ENCODE measurements around the gene PAFAH1B2.
"Not testable (repeated sequence)": the region's sequence is repeated elsewhere in the genome, so short reads cannot be mapped to it uniquely, and the experiment has no call there.

The PAFAH1B2 gene

GRCh38 chr11:117128289-117128688 lies 15.8 kb upstream of the PAFAH1B2 start:
- DNase-seq, result no peak

GRCh38 chr11:117130396-117130795 lies 13.7 kb upstream of the PAFAH1B2 start:
- not testable (repeated sequence) for DNase-seq

DNA sequence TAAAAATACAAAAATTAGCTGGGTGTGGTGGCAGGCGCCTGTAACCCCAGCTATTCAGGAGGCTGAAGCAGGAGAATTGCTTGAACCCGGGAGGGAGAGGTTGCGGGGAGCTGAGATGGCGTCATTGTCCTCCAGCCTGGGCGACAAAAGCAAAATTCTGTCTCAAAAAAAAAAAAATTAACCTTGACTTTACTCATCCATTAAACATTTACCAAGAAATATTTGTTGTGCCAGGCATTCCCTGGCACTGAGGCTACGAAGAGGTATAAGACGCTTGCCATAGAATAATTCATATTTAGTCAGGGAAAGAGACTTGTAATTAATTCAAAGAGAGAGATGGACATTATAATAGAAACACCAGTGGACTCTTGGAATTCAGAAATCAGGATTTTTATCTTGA lies 13.2 kb upstream of the PAFAH1B2 start:
- DNase-seq, result no peak

DNA sequence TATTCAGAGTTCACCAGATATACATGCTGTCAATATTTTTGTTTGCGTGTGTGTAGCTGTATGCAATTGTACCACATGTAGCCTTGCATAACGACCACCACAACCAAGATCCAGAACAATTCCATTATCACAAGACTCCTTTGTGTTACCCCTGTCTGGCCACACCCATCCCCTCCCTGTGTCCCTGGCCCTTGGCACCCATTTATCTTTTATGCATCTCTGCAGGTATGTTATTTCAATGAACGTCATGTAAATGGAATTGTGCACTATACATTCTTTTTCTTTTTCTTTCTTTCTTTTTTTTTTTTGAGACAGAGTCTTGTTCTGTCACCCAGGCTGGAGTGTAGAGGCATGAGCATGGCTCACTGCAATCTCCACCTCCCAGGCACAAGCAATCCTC lies 9.7 kb upstream of the PAFAH1B2 start:
- no peak for DNase-seq

GRCh38 chr11:117134979-117135378 lies 9.1 kb upstream of the PAFAH1B2 start:
- not testable (repeated sequence) for DNase-seq

DNA sequence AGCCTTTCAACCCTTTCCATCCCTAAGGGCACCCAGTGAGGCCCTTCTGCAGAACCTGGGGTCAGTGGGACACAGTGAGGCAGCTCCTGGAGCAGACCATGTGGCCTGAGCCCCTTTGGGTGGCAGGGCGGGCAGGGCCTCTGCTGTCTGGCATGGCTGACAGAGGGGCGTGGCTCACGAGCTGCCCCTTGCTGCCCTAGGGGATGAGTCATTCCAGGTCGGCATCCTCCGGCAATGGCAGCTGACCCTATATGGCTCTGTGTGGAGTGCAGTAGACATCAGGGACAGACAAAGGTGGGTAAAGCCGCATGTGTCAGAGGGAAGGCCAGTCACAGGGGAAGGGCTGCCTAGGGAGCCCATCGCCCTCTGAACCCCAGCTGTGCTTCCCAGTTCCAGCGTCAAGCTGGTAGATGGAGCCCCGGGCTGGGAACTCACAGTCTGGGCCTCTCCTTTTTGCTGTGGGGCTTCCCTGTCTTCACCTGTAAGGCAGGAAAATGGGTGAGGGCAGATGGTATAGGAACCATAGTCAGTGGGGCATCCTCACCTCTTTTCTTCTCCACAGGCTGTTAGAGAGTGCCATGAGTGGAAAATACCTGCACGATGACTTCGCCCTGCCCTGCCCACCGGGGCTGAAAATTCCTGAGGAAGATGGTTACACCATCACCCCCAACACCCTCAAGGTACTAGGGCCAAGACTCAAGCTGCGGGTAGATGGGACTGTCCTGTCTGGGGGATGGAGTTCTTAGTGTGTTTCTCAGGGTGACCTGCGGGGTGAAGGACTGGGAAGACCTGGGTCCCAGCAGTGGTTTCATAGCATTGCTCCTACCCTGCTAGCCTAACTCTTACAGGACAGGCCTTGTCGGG lies 6.6 kb upstream of the PAFAH1B2 start:
- DNase-seq, result not testable (repeated sequence)

- peak; percentile 33 for DNase-seq
Observed at GRCh38 chr11:117143390-117143789, 697 bp upstream of the PAFAH1B2 start.

DNA sequence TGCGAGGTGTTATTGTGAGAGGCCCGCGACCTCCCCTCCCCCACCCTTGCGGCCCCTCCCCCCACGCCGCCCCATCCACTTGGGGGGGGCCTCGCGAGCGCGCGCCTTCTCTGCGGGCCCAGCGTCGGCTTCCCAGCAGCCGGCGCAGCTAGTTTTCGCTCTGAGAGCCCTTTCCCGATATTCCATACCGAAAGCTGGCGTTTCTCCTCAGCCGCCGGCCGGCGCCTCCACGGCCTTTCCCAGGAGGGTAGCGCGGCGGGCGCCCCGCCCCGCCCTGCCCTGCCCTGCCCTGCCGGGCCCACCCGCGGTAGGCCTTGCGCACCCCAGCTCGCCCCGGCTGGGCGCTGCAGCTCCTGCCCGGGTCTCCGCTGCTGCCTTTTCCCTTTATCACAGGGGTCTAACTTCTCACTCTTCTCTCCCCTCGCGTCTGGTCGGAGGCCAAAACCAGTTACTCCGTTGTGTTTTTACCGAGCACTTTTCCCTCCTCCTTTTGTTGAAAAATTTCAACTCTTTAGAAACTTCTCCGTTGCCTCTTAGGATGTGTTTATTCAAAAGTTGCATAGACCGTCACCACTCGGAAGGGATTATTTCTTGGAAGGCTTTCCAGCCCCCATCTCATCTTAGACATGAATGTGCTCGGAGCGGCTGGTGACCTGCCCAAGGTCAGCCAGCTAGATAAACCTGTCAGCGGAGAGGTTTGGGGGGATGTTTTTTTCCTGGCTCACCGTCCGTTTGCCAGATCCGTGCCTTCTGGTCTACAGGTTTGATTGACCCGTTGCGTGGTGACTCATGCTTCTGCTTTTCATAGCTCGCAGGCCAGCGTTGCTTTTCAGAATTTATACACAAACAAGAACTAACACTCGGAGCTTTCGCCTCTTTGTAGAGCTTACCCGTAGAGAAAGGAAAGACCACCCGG lies 648 bp downstream of the PAFAH1B2 start:
- peak; percentile 81 for DNase-seq

DNA sequence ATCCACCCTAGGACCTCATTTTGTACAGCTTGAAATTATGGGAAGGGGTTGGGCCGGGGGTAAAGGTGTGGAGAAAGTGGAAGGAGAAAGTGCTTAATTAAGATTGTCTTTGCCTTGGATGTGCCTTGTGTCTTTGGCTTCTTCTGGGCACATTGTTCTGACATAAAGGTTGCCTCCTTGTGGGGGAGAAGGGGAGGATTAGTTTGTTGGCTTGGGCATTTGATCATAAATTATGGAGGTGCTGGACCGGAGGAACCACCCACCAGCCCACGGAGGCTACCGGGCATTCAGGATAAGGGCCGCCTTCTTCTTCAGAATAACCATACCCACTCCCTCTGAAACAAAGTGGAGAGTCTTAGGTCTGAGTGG lies 1.3 kb downstream of the PAFAH1B2 start:
- DNase-seq, result peak; percentile 33

- DNase-seq, result peak; percentile 24
Observed at GRCh38 chr11:117146521-117146920, 2.4 kb downstream of the PAFAH1B2 start.

DNA sequence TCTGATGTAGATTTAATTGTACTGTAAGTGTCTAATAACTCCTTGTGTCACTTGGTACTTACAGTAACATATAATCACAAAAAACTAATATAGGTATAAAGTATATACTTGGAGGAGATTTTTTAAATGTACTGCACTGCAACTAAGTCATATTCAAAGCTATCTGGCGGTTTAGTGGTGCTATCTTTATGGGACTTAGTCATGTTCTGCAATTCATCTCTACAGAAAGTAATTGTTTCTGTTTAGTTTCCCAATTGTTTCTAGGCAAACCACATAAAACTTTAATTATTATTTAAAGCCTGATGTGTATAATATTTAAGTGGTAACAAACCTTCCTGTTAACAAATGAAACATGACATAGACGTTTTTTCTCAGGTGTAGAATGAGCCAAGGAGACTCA lies 8.0 kb downstream of the PAFAH1B2 start:
- peak; percentile 5 for DNase-seq

GRCh38 chr11:117154468-117154867 lies 10.4 kb downstream of the PAFAH1B2 start:
- no peak for DNase-seq

- no peak for DNase-seq
Observed at GRCh38 chr11:117157507-117157906, 13.4 kb downstream of the PAFAH1B2 start.

- DNase-seq, result no peak
Observed at GRCh38 chr11:117159892-117160291, 15.8 kb downstream of the PAFAH1B2 start.

GRCh38 chr11:117160826-117161225 lies 16.7 kb downstream of the PAFAH1B2 start:
- peak; percentile 20 for DNase-seq

GRCh38 chr11:117166491-117166890 lies 22.4 kb downstream of the PAFAH1B2 start:
- no peak for DNase-seq

DNA sequence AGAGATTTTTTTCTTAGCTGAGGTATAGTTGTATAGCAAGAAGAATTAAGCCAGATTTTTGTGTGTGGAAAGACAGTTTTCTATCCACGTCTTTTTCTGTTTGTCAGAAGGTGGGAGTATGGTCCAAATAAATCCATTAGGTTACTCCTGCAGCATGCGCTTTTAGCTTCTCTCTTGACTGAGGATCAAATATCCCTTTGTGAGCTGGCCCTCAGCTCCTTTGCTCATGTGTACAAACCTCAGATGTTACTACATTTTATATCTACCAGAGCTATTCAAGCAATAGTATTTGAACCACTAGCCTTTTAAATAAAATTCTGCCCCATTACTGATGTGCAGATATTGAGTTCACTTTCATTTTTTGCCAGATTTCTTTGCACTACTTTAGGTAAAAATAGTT lies 25.6 kb downstream of the PAFAH1B2 start:
- DNase-seq, result no peak

GRCh38 chr11:117170210-117170609 lies 26.1 kb downstream of the PAFAH1B2 start:
- no peak for DNase-seq

DNA sequence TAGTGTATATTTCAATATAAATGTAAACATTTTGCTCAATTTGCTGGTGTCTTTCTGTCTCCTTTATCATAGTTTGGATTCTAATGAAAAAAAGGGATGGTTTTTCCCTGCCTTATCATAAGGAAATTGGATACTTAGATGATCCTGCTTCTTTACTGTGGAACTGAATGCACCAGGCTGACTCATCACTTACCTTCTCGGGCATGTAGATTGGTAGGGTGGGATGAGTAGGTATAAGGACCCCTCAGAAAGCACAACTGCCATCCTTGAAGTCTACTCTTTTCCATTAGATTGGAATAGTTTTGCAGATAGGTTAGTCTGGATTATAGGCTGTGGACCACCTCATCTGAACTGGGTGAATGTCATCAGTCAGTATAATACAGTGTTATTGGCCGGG lies 26.9 kb downstream of the PAFAH1B2 start:
- no peak for DNase-seq

DNA sequence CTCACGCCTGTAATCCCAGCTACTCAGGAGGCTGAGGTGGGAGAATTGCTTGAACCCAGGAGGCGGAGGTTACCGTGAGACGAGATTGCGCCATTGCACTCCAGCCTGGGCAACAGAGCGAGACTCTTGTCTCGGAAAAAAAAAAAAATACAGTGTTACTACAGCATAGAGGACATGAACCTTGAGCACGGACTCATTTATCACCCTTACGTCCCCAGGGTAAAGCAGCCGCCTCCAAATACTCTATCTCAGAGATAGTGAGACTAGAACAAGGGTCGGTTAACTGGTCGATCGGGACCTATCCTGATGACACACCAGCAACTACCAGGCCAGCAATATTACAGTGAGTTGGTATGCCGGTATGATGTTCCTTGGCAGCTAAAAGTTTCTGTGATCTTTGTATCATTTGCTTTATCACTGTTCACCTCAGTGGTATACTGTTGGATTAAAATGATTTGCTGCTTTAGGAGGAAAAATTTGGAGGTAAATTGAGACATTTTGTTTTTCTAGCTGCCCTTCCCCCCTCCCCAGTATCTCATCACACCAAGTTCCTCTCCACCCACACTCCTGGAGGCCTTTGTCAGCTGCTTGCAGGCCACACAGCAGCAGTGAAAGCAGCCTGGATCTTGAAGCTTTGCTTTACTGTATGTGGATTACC lies 27.4 kb downstream of the PAFAH1B2 start:
- DNase-seq, result no peak

DNA sequence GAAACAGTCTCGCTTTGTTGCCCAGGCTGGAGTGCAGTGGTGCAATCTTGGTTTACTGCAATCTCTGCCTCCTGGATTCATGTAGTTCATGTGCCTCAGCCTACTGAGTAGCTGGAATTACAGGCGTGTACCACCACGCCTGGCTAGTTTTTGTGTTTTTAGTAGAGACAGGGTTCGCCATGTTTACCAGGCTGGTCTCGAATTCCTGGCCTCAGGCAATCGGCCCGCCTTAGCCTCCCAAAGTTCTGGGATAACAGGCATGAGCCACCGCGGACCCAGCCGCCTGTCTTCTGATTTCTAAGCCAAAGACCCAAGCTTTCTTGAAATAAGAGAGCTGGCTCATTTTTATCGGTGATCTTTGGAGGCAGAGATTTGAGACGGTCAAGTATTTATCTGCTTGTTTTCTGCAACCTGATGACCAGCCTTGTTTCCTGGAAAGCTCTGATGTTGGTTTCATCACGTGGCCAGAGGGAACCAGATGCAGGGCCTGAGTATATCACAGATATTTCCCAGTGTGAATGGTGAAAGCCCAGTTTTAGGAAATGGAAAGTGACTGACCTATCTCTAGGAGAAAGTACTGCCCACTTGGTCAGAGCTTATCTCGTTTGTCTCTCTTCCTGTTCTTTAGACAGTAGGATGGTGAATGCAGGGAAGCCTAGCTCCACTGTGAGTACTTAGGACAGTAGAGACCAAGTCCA lies 28.8 kb downstream of the PAFAH1B2 start:
- peak; percentile 45 for DNase-seq

DNA sequence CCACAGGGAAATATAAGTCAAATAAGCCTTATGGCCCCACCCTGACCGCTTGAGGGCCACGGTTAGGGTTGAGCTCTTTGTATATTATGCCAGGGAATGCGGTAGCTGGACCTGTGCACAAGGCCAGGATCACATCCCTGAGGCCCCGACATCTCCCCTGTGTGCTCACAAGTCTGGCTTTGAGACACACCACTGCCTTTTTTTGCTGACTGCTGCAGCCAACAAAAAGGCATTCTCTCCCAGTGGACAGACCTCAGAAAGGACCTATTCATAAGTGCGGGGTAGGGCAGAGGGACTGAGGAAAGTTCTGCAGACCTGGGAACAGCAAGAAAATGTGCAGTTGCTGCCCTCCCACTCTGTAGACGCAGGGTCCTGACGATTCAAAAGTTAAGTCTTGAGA lies 31.0 kb downstream of the PAFAH1B2 start:
- no peak for DNase-seq

- no peak for DNase-seq
Observed at GRCh38 chr11:117175781-117176180, 31.7 kb downstream of the PAFAH1B2 start.
